A549 (cell line): ENCODE results near the gene GLP2R. TPM values are rescaled to one million over a fixed set of nuclear protein-coding genes. Genes with fewer than 3 reads are reported as not detected.

Experiments used
- ATAC-seq, 2 experiments: fragments of 200-7000 bp in 1 of 2; fragments of >200 bp in 1 of 2; cut with Nextera tagmentation in 1 of 2; cut with Tn5 transposase in 1 of 2; 3 replicates each; pipeline versions ENCODE4 v1.8.0 to v1.9.1; 2018 to 2020; ENCODE audit warnings: mild to moderate bottlenecking in 1 of 2, moderate library complexity in 1 of 2
- CTCF ChIA-PET: fragments of 300-600 bp; sonication (Branson Sonifier 250); formaldehyde crosslinking; extraction: SDS; loops from one replicate; lab custom pipeline; 2021; ENCODE audit warnings: antibody characterized with exemption, inconsistent platforms; lab: Yijun Ruan, JAX
- POLR2A ChIA-PET: fragments of 350-600 bp; formaldehyde crosslinking; extraction: SDS; loops from one replicate; lab custom pipeline; 2021; ENCODE audit warnings: antibody characterized with exemption, inconsistent platforms; lab: Yijun Ruan, JAX
- DNase-seq, 2 experiments: peaks; one replicate each; pipeline versions ENCODE4 v3.0.0 to v3.0.0-alpha.2; 2011 to 2016; ENCODE audit warnings: low read depth in 1 of 2, low spot score in 1 of 2
- FAIRE-seq: peaks from 2 replicates; lab custom pipeline; 2011; peaks lifted over from hg19 to GRCh38; lab: Jason Lieb, UNC
- H3K27ac ChIP-seq, 2 experiments: fragments of >200 bp; sonication (Bioruptor Twin); formaldehyde crosslinking; 3 replicates each; pipeline ENCODE4 v1.5.1; 2016 to 2017
- H3K4me1 ChIP-seq: fragments of >200 bp; sonication (Bioruptor Twin); formaldehyde crosslinking; 3 replicates; pipeline ENCODE4 v1.6.1; 2016
- H3K4me2 ChIP-seq: fragments of >200 bp; sonication (Bioruptor Twin); formaldehyde crosslinking; 3 replicates; pipeline ENCODE4 v1.6.1; 2016
- H3K4me3 ChIP-seq: fragments of >200 bp; sonication (Bioruptor Twin); formaldehyde crosslinking; 3 replicates; pipeline ENCODE4 v1.5.1; 2016
- H3K9me3 ChIP-seq: fragments of >200 bp; sonication (Bioruptor Twin); formaldehyde crosslinking; 3 replicates; pipeline ENCODE4 v1.6.1; 2016
- CBX2 ChIP-seq: fragments of 200-600 bp; sonication (generic); IDR thresholded peaks from 2 replicates; pipeline ENCODE4 v1.6.1; 2016; ENCODE audit warnings: low read depth, mild to moderate bottlenecking, borderline replicate concordance
- CHD4 ChIP-seq: fragments of 200-600 bp; sonication (generic); IDR thresholded peaks from 2 replicates; pipeline ENCODE4 v1.6.1; 2016; ENCODE audit warnings: antibody characterized with exemption, mild to moderate bottlenecking, borderline replicate concordance
- EHF ChIP-seq: fragments of 250-450 bp; sonication (Bioruptor Pico); IDR thresholded peaks from 2 replicates; pipeline ENCODE4 v1.5.0; 2020; ENCODE audit warnings: mild to moderate bottlenecking
- EP300 ChIP-seq, 2 experiments: fragments of >200 bp; sonication (Bioruptor Twin); formaldehyde crosslinking; IDR thresholded peaks; 2 replicates in 1 of 2; 3 replicates in 1 of 2; pipeline ENCODE4 v1.6.1; 2016 to 2017
- HOXB13 ChIP-seq: fragments of 250-450 bp; sonication (Bioruptor Pico); IDR thresholded peaks from 2 replicates; pipeline ENCODE4 v1.5.0; 2020; ENCODE audit warnings: low read depth, mild to moderate bottlenecking, moderate library complexity
- KDM5A ChIP-seq: fragments of 200-600 bp; sonication (generic); IDR thresholded peaks from 2 replicates; pipeline ENCODE4 v1.6.1; 2016; ENCODE audit warnings: antibody characterized with exemption, mild to moderate bottlenecking
- MYC ChIP-seq: IDR thresholded peaks from 2 replicates; pipeline ENCODE4 v1.6.1; 2012; ENCODE audit warnings: mild to moderate bottlenecking, inconsistent platforms, low read length, improper control_type of control experiment, borderline replicate concordance
- NPAS2 ChIP-seq: fragments of 250-450 bp; sonication (Bioruptor Pico); IDR thresholded peaks from 2 replicates; pipeline ENCODE4 v1.8.0; 2022; ENCODE audit warnings: mild to moderate bottlenecking, moderate library complexity, borderline replicate concordance
- RFX5 ChIP-seq: fragments of 450-650 bp; IDR thresholded peaks from 2 replicates; pipeline ENCODE4 v1.7.1; 2014; ENCODE audit warnings: antibody characterized with exemption, mild to moderate bottlenecking, moderate library complexity
- SREBF2 ChIP-seq: fragments of 450-650 bp; IDR thresholded peaks from 2 replicates; pipeline ENCODE4 v1.6.1; 2014; ENCODE audit warnings: mild to moderate bottlenecking, moderate library complexity
- TFCP2L1 ChIP-seq: fragments of 250-450 bp; sonication (Bioruptor Pico); IDR thresholded peaks from 2 replicates; pipeline ENCODE4 v1.5.0; 2021; ENCODE audit warnings: mild to moderate bottlenecking
- TP53 ChIP-seq: fragments of 250-450 bp; sonication (Bioruptor Pico); IDR thresholded peaks from 2 replicates; pipeline ENCODE4 v1.5.0; 2021; ENCODE audit warnings: mild to moderate bottlenecking, moderate library complexity
- ZSCAN20 ChIP-seq: fragments of 250-450 bp; sonication (Bioruptor Pico); IDR thresholded peaks from 2 replicates; pipeline ENCODE4 v1.8.0; 2022; ENCODE audit warnings: mild to moderate bottlenecking, moderate library complexity
- WGBS: methylation state at CpG from one replicate; pipeline ENCODE4 v1.1.6; 2017; ENCODE audit errors: missing lambda C conversion rate; 5-methylcytosine and 5-hydroxymethylcytosine counted together
- polyA plus RNA-seq, 4 experiments: library from polyadenylated mRNA; depleted of rRNA in 3 of 4; stranded (reverse); fragments of >200 nt; fragmentation: RNase III in 1 of 4; extraction: RNeasy Plus Mini Kit Qiagen cat#74134 plus additional on column Dnase treatment in 1 of 4; gene quantifications; 2 replicates in 3 of 4; 3 replicates in 1 of 4; pipeline ENCODE4 v1.2.3, GENCODE V29; 2011 to 2017
- TF ChIP-seq, protein P1 (sequence below): fragments of 250-450 bp; sonication (Bioruptor Pico); IDR thresholded peaks from 2 replicates; pipeline ENCODE4 v1.5.0; 2021; ENCODE audit warnings: mild to moderate bottlenecking, moderate library complexity, borderline replicate concordance
- TF ChIP-seq, protein P2 (sequence below): fragments of 200-600 bp; sonication (generic); IDR thresholded peaks from 2 replicates; pipeline ENCODE4 v1.6.1; 2016; ENCODE audit warnings: antibody characterized with exemption, mild to moderate bottlenecking, moderate library complexity
- TF ChIP-seq, protein P3 (sequence below): fragments of >200 bp; sonication (Bioruptor Twin); formaldehyde crosslinking; IDR thresholded peaks from 3 replicates; pipeline ENCODE4 v1.6.1; 2016
- TF ChIP-seq, protein P4 (sequence below): fragments of >200 bp; sonication (Bioruptor Twin); formaldehyde crosslinking; IDR thresholded peaks from 3 replicates; pipeline ENCODE4 v1.5.1; 2016
- TF ChIP-seq, protein P5 (sequence below): IDR thresholded peaks from 2 replicates; pipeline ENCODE4 v1.6.1; 2012; ENCODE audit warnings: low read depth, borderline replicate concordance

GLP2R gene
- polyA plus RNA-seq, 2 of the 4 experiments (the other 2 are of a cell fraction) = 27.9 to 48.7 TPM

DNA sequence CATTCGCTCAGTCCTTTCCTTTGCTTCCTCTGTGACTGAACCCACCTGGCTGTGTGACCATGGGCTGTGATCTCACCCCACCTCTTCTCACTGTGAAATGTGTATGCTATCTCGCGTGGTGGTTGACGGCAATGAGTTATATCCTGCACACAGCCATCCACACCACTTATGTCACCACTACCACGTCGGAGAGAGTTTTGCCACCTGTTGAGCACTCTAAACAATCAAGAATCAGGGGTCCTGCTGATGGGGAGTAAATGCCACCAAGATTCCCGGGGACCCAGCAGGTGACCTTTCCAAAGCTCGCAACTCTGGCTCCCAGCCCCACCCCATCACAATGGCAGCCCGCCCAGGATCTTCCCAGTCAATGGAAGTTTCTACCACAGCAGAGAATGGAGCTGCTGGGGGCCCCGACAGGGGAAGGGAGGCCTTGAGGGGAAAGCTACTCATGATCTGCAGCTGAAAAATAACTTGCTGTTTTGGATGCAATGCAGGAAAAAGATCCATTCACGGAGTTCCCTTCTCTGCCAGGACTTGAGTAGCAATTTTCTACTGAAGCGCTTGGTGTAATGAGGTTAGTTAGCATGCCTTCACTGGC is 105.5 kb downstream of the GLP2R start:
- WGBS = 76% methylated on average over 12 of the region's 12 CpGs
- H3K4me1 ChIP-seq = peaks cover 26% of the 10 kb centered on the region
- no peak overlapping the region for H3K4me3 ChIP-seq
- DNase-seq (no peak), ATAC-seq (no peak)
- H3K27ac ChIP-seq = peak overlapping the region in 1 of 2 experiments; percentile 13; a peak in 1 of 6 replicates
- POLR2A ChIA-PET = no interaction called here
- no peaks in the 10 kb centered on the region for H3K9me3 ChIP-seq
- no peak for TF ChIP-seq SREBF2
- no peak for TF ChIP-seq NPAS2
- no peak for TF ChIP-seq KDM5A
- TF ChIP-seq, protein P1, sequence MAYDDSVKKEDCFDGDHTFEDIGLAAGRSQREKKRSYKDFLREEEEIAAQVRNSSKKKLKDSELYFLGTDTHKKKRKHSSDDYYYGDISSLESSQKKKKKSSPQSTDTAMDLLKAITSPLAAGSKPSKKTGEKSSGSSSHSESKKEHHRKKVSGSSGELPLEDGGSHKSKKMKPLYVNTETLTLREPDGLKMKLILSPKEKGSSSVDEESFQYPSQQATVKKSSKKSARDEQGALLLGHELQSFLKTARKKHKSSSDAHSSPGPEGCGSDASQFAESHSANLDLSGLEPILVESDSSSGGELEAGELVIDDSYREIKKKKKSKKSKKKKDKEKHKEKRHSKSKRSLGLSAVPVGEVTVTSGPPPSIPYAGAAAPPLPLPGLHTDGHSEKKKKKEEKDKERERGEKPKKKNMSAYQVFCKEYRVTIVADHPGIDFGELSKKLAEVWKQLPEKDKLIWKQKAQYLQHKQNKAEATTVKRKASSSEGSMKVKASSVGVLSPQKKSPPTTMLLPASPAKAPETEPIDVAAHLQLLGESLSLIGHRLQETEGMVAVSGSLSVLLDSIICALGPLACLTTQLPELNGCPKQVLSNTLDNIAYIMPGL (CRISPR knock-in tag) = no peak
- TF ChIP-seq TFCP2L1 (CRISPR knock-in tag) = no peak
- no peak for TF ChIP-seq EHF (CRISPR knock-in tag)
- TF ChIP-seq, protein P2, sequence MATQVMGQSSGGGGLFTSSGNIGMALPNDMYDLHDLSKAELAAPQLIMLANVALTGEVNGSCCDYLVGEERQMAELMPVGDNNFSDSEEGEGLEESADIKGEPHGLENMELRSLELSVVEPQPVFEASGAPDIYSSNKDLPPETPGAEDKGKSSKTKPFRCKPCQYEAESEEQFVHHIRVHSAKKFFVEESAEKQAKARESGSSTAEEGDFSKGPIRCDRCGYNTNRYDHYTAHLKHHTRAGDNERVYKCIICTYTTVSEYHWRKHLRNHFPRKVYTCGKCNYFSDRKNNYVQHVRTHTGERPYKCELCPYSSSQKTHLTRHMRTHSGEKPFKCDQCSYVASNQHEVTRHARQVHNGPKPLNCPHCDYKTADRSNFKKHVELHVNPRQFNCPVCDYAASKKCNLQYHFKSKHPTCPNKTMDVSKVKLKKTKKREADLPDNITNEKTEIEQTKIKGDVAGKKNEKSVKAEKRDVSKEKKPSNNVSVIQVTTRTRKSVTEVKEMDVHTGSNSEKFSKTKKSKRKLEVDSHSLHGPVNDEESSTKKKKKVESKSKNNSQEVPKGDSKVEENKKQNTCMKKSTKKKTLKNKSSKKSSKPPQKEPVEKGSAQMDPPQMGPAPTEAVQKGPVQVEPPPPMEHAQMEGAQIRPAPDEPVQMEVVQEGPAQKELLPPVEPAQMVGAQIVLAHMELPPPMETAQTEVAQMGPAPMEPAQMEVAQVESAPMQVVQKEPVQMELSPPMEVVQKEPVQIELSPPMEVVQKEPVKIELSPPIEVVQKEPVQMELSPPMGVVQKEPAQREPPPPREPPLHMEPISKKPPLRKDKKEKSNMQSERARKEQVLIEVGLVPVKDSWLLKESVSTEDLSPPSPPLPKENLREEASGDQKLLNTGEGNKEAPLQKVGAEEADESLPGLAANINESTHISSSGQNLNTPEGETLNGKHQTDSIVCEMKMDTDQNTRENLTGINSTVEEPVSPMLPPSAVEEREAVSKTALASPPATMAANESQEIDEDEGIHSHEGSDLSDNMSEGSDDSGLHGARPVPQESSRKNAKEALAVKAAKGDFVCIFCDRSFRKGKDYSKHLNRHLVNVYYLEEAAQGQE = no peak
- no peak for TF ChIP-seq CBX2
- TF ChIP-seq ZSCAN20 (CRISPR knock-in tag) = no peak
- no peak for TF ChIP-seq HOXB13 (CRISPR knock-in tag)
- no peak for TF ChIP-seq RFX5
- TF ChIP-seq, protein P3, sequence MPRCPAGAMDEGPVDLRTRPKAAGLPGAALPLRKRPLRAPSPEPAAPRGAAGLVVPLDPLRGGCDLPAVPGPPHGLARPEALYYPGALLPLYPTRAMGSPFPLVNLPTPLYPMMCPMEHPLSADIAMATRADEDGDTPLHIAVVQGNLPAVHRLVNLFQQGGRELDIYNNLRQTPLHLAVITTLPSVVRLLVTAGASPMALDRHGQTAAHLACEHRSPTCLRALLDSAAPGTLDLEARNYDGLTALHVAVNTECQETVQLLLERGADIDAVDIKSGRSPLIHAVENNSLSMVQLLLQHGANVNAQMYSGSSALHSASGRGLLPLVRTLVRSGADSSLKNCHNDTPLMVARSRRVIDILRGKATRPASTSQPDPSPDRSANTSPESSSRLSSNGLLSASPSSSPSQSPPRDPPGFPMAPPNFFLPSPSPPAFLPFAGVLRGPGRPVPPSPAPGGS = no peak
- TF ChIP-seq EP300 (IDR thresholded peaks at IDR 0.05) = no peak
- TF ChIP-seq, protein P4, sequence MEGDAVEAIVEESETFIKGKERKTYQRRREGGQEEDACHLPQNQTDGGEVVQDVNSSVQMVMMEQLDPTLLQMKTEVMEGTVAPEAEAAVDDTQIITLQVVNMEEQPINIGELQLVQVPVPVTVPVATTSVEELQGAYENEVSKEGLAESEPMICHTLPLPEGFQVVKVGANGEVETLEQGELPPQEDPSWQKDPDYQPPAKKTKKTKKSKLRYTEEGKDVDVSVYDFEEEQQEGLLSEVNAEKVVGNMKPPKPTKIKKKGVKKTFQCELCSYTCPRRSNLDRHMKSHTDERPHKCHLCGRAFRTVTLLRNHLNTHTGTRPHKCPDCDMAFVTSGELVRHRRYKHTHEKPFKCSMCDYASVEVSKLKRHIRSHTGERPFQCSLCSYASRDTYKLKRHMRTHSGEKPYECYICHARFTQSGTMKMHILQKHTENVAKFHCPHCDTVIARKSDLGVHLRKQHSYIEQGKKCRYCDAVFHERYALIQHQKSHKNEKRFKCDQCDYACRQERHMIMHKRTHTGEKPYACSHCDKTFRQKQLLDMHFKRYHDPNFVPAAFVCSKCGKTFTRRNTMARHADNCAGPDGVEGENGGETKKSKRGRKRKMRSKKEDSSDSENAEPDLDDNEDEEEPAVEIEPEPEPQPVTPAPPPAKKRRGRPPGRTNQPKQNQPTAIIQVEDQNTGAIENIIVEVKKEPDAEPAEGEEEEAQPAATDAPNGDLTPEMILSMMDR = no peak
- no peak for TF ChIP-seq CHD4
- TF ChIP-seq TP53 = no peak
- TF ChIP-seq, protein P5, sequence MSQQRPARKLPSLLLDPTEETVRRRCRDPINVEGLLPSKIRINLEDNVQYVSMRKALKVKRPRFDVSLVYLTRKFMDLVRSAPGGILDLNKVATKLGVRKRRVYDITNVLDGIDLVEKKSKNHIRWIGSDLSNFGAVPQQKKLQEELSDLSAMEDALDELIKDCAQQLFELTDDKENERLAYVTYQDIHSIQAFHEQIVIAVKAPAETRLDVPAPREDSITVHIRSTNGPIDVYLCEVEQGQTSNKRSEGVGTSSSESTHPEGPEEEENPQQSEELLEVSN = no peak
- TF ChIP-seq MYC = no peak
- TF ChIP-seq, all 56 proteins: peak for 0
- CTCF ChIA-PET = interaction anchor here (0.7 to 14.9 kb wide), 15 partner anchors 14 to 687 kb away, joined by 3 to 344 read pairs (median 8); partner anchors contain the start of genes CFAP52, GLP2R and STX8
- FAIRE-seq = no peak
- H3K4me2 ChIP-seq = no peak overlapping the region
